ENCODE data around the gene EPHA2. TPM values are rescaled to one million over a fixed set of nuclear protein-coding genes. Genes with fewer than 3 reads are reported as not detected.

Gene EPHA2
- total RNA-seq, 1 donor from 2014 or later, result 211 TPM

DNA sequence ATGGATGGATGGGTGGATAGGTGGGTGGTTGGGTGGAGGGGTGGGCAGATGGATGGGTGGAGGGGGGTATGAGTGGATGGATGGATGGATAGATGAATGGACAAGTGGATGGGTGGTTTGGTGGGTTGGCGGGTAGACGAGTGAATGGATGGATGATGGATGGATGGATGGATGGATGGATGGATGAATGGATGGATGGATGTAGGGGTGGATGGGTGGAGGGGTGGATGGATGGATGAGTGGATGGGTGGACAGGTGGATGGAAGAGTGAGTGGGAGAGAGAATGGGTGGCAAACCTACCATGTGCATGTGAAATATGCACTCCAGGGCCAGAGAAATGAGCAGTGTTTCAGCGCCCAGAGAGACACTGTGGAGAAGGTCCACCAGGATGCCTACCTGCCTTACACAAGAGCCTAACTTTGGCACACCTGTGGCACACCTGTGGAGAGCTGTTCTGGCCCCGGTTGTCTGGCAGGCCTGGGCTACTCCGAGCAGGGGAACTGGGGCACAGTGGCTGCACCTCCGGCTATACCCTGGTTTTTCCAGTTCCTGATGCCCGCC, 12.8 kb downstream of the EPHA2 start:
- no peaks in the 10 kb centered on the region for H3K27me3 ChIP-seq (ENCODE audit: control insufficient read depth, insufficient read depth, low read length)
- no peak for DNase-seq (ENCODE audit: low read depth)
- no peak overlapping the region for H3K4me3 ChIP-seq (ENCODE audit: low read depth, low read length)
- TF ChIP-seq, protein P1, sequence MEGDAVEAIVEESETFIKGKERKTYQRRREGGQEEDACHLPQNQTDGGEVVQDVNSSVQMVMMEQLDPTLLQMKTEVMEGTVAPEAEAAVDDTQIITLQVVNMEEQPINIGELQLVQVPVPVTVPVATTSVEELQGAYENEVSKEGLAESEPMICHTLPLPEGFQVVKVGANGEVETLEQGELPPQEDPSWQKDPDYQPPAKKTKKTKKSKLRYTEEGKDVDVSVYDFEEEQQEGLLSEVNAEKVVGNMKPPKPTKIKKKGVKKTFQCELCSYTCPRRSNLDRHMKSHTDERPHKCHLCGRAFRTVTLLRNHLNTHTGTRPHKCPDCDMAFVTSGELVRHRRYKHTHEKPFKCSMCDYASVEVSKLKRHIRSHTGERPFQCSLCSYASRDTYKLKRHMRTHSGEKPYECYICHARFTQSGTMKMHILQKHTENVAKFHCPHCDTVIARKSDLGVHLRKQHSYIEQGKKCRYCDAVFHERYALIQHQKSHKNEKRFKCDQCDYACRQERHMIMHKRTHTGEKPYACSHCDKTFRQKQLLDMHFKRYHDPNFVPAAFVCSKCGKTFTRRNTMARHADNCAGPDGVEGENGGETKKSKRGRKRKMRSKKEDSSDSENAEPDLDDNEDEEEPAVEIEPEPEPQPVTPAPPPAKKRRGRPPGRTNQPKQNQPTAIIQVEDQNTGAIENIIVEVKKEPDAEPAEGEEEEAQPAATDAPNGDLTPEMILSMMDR (IDR thresholded peaks at IDR 0.05; ENCODE audit: insufficient read depth, low read length, poor library complexity, severe bottlenecking), result no peak
- H3K36me3 ChIP-seq (ENCODE audit: control insufficient read depth, insufficient read depth, low read length), result peaks cover 13% of the 10 kb centered on the region

DNA sequence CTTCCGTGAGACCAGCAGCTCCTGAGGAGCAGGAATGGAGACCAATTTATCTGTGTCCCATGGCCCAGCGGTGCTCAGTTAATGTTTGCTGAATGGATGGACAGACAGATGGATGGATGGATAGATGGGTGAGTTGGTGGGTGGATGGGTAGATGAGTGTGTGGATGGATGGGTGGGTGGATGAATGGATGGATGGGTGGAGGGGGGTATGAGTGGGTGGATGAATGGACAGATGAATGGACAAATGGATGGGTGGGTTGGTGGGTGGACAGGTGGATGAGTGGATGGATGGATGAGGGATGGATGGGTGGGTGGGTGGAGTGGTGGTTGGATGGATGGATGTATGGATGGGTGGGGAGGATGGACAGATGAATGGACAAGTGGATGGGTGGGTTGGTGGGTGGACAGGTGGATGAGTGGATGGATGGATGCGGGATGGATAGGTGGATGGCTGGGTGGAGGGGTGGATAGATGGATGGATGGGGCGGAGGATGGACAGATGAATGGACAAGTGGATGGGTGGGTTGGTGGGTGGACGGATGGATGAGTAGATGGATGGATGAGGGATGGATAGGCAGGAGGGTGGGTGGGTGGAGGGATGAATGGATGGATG, 13.4 kb downstream of the EPHA2 start:
- TF ChIP-seq, protein P1 (IDR thresholded peaks at IDR 0.05; ENCODE audit: insufficient read depth, low read length, poor library complexity, severe bottlenecking), result no peak
- H3K27me3 ChIP-seq (ENCODE audit: control insufficient read depth, insufficient read depth, low read length), result no peaks in the 10 kb centered on the region
- DNase-seq (ENCODE audit: low read depth), result no peak
- no peak overlapping the region for H3K4me3 ChIP-seq (ENCODE audit: low read depth, low read length)
- H3K36me3 ChIP-seq (ENCODE audit: control insufficient read depth, insufficient read depth, low read length), result peaks cover 13% of the 10 kb centered on the region

DNA sequence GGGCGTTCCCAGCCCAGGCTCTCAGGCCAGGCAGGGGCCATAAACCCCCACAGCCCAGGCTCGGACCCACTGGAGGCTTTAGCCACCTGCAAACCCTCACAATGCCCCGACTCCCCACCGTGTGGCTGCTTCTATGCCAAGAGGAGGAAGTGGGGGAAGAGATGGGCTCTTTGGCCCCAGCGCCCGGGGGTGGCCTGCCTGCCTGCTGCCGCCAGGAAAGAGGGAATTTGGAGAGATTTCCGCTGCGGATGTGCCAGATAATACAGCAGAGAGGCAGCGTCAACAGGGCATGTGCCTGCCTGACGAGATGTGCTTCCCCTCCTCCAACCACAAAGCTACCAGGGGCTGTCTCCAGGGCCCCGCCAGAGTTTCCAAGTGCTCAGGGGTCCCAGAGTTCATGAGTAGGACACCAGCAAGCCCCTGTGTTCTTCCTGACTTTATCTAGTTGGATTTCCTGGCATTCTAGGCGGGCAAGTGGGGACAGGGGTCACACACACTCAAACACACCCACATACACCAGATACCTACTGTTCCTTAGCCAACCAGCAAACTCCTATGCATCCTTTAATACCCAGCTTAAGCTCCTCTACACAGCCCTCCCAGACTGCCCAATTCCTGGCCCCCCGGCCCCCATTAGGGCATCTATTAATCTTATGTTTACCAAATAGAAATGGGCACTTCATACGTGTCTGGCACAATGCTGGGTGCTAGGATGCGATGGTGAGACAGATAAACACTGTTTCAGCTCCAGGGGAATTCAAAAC, 14.1 kb downstream of the EPHA2 start:
- no peak for DNase-seq (ENCODE audit: low read depth)
- Histone ChIP-seq H3K36me3 (ENCODE audit: control insufficient read depth, insufficient read depth, low read length) (peaks cover 13% of the 10 kb centered on the region), H3K27me3 (ENCODE audit: control insufficient read depth, insufficient read depth, low read length) (no peaks in the 10 kb centered on the region), H3K4me3 (ENCODE audit: low read depth, low read length) (no peak overlapping the region)
- TF ChIP-seq, protein P1 (IDR thresholded peaks at IDR 0.05; ENCODE audit: insufficient read depth, low read length, poor library complexity, severe bottlenecking), result no peak

DNA sequence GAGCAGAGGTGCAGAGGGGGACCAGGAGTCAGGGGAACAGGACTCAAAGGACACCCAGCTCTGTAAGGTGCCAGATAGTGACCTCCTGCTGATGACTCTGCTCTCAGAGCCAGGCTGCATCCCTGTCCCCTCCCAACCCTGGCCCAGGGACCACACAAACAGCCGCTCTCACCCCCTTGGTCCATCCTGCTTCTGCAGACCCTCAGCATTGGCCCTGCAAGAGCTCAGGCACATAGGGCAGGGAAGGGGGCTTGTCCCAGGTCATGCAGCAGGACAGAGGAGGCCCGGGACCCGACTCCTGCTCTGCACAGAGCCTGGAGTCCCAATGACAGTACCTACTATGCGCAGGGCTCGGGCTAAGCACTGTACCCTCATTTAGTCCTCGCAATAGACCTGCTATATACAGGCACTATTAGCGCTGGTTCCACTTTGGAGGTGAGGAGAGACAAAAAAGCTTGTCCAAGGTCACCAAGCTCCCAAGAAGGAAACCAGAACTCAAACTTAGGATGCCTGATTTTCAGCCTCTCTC, 15.7 kb downstream of the EPHA2 start:
- H3K27me3 ChIP-seq (ENCODE audit: control insufficient read depth, insufficient read depth, low read length), result no peaks in the 10 kb centered on the region
- no peak overlapping the region for H3K4me3 ChIP-seq (ENCODE audit: low read depth, low read length)
- H3K36me3 ChIP-seq (ENCODE audit: control insufficient read depth, insufficient read depth, low read length), result peaks cover 13% of the 10 kb centered on the region
- DNase-seq (ENCODE audit: low read depth), result no peak
- TF ChIP-seq, protein P1 (IDR thresholded peaks at IDR 0.05; ENCODE audit: insufficient read depth, low read length, poor library complexity, severe bottlenecking), result no peak

DNA sequence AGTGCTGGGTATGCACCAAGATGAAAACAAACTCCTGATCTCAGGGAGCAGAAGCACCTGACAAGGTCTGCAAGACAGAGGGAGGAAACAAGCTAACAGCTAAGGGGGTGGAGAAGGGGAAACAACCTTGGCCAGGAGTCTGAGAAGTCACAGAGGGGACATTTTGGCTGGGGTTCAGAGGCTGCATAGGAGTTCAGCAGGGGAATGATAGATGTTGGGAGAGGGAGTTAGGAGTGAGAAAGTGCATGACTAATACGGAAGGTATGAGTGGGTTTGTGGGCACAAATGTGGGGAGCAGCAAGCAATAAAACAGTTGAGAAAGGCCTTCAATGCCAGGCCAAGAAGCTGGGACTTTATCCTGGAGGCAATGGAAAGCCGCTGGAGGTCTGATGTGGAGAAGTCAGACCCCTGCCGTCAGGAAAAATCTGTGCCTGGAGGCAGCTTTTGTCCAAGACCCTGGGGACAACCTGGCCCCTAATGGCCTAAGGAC, 16.4 kb downstream of the EPHA2 start:
- peaks cover 12% of the 10 kb centered on the region for H3K36me3 ChIP-seq (ENCODE audit: control insufficient read depth, insufficient read depth, low read length)
- no peak overlapping the region for H3K4me3 ChIP-seq (ENCODE audit: low read depth, low read length)
- H3K27me3 ChIP-seq (ENCODE audit: control insufficient read depth, insufficient read depth, low read length), result no peaks in the 10 kb centered on the region
- TF ChIP-seq, protein P1 (IDR thresholded peaks at IDR 0.05; ENCODE audit: insufficient read depth, low read length, poor library complexity, severe bottlenecking), result no peak
- peak; percentile 86 for DNase-seq (ENCODE audit: low read depth)
